GM18873 (cell line): Measurements from ENCODE around the gene IFI44.

Experiments used
- ATAC-seq: cut with Tn5 transposase; IDR thresholded peaks from one replicate; pipeline ENCODE4 v1.9.1; 2021; ENCODE audit warnings: mild to moderate bottlenecking, moderate library complexity, moderate number of reproducible peaks; ENCODE audit not compliant: unreplicated experiment, low FRiP score

IFI44 gene

GRCh38 chr1:78691995-78692747, 42.5 kb downstream of the IFI44 start:
- ATAC-seq, result no peak

GRCh38 chr1:78699813-78700212, 50.2 kb downstream of the IFI44 start:
- no peak for ATAC-seq

- no peak for ATAC-seq
Measured at GRCh38 chr1:78702426-78702825, 52.8 kb downstream of the IFI44 start.

GRCh38 chr1:78703806-78704205, 54.2 kb downstream of the IFI44 start:
- ATAC-seq, result no peak

GRCh38 chr1:78712467-78713051, 62.9 kb downstream of the IFI44 start:
- ATAC-seq, result no peak

GRCh38 chr1:78713297-78713696, 63.7 kb downstream of the IFI44 start:
- no peak for ATAC-seq
